T-helper 17 cell (primary cell): ENCODE results near the gene RAD51B. TPM values are rescaled to one million over a fixed set of nuclear protein-coding genes. Genes with fewer than 3 reads are reported as not detected.
"Not testable (repeated sequence)": the region's sequence is repeated elsewhere in the genome, so short reads cannot be mapped to it uniquely, and the experiment has no call there.

Experiments used
- ATAC-seq: fragments of 150-1000 bp; cut with Tn5 transposase; 2 replicates; pipeline ENCODE4 v1.10.0; 2021; ENCODE audit warnings: mild to moderate bottlenecking, moderate library complexity
- DNase-seq, 3 donors: peaks; one replicate each; pipeline versions ENCODE4 v3.0.0 to v3.0.0-alpha.2; 2020 to 2021
- H3K9me3 ChIP-seq: one replicate; pipeline ENCODE4 v1.7.0; 2013; ENCODE audit warnings: low read length, mild to moderate bottlenecking; ENCODE audit not compliant: control insufficient read depth, poor library complexity, severe bottlenecking
- H3K27ac Mint-ChIP-seq: one replicate; pipeline ENCODE4 v1.8.0; 2022; ENCODE audit warnings: mild to moderate bottlenecking, moderate library complexity, mixed read lengths
- H3K27me3 Mint-ChIP-seq: one replicate; pipeline ENCODE4 v1.8.0; 2022; ENCODE audit warnings: mixed read lengths
- H3K36me3 Mint-ChIP-seq: one replicate; pipeline ENCODE4 v1.8.0; 2022; ENCODE audit warnings: low read depth, mixed read lengths
- H3K4me1 Mint-ChIP-seq: one replicate; pipeline ENCODE4 v1.8.0; 2022; ENCODE audit warnings: mild to moderate bottlenecking, mixed read lengths
- H3K4me3 Mint-ChIP-seq: one replicate; pipeline ENCODE4 v1.8.0; 2022; ENCODE audit warnings: mild to moderate bottlenecking, moderate library complexity, mixed read lengths
- total RNA-seq, 4 donors: library from RNA in 2 of 4; stranded (reverse) in 2 of 4; gene quantifications; one replicate each; pipeline ENCODE4 v1.2.3 and lab custom pipeline; 2022 to 2026

The RAD51B gene
- total RNA-seq, 2 donors from 2014 or later, result 17.0 to 20.7 TPM

- Mint-ChIP-seq H3K4me3 (no peak overlapping the region), H3K27ac (no peak overlapping the region), H3K27me3 (no peaks in the 10 kb centered on the region), H3K4me1 (peaks cover 5% of the 10 kb centered on the region), H3K36me3 (peaks cover 5% of the 10 kb centered on the region)
- no peaks in the 10 kb centered on the region for H3K9me3 ChIP-seq
- DNase-seq (no peak), ATAC-seq (no peak)
Measured at GRCh38 chr14:68043752-68044151, 224.2 kb downstream of the RAD51B start.

GRCh38 chr14:68047906-68048305 lies 228.3 kb downstream of the RAD51B start:
- DNase-seq, result no peak
- ATAC-seq, result no peak
- no peaks in the 10 kb centered on the region for H3K27me3 Mint-ChIP-seq
- H3K9me3 ChIP-seq, result no peaks in the 10 kb centered on the region
- no peak overlapping the region for H3K27ac Mint-ChIP-seq
- peaks cover 2% of the 10 kb centered on the region for H3K4me1 Mint-ChIP-seq
- H3K4me3 Mint-ChIP-seq, result no peak overlapping the region
- H3K36me3 Mint-ChIP-seq, result peaks cover 3% of the 10 kb centered on the region

GRCh38 chr14:68048815-68049214 lies 229.2 kb downstream of the RAD51B start:
- H3K4me1 Mint-ChIP-seq, H3K4me3 Mint-ChIP-seq, H3K27ac Mint-ChIP-seq, H3K27me3 Mint-ChIP-seq, DNase-seq, H3K9me3 ChIP-seq, H3K36me3 Mint-ChIP-seq, ATAC-seq: not testable (repeated sequence)

DNA sequence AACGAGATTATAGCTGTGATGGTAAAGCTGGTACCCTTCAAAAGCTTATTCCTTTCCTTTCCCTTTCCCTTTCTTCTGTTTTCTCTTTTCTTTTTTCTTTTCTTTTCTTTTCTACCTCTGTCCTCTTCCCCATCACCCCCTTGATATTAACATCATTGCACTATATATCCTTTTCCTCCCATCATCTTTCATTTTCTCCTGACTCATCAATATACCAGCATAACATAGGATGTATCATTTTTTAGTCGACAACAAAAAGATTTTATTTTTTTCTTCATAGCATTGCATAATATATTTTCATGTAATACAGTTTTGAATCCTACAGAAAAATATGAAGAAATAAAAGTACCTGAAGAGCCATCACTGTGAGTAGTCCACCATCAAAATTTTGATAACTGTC lies 230.6 kb downstream of the RAD51B start:
- Mint-ChIP-seq H3K27ac (no peak overlapping the region), H3K4me3 (no peak overlapping the region), H3K36me3 (peaks cover 3% of the 10 kb centered on the region), H3K4me1 (peaks cover 2% of the 10 kb centered on the region), H3K27me3 (no peaks in the 10 kb centered on the region)
- H3K9me3 ChIP-seq, result no peaks in the 10 kb centered on the region
- DNase-seq (no peak), ATAC-seq (no peak)

DNA sequence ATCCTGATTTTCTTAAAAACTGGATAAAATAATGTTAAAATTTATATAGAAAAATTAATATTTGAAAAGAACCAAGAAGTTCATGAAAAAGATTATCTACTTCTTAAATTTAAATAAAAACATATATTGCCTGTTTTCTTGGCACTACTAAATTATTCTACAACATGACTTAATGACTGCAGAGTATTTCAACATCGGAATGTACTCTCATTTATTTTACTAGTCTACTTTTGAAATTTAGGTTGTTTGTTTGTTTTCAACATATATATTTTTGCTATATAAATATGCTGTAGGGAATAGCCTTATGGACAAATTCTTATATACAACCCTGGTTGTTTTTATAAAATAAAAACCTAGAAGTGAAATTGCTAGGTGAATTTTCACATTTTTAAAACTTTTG lies 231.6 kb downstream of the RAD51B start:
- Mint-ChIP-seq H3K36me3 (peaks cover 3% of the 10 kb centered on the region), H3K27me3 (no peaks in the 10 kb centered on the region), H3K4me1 (peaks cover 2% of the 10 kb centered on the region), H3K4me3 (no peak overlapping the region), H3K27ac (no peak overlapping the region)
- DNase-seq (no peak), ATAC-seq (no peak)
- no peaks in the 10 kb centered on the region for H3K9me3 ChIP-seq

DNA sequence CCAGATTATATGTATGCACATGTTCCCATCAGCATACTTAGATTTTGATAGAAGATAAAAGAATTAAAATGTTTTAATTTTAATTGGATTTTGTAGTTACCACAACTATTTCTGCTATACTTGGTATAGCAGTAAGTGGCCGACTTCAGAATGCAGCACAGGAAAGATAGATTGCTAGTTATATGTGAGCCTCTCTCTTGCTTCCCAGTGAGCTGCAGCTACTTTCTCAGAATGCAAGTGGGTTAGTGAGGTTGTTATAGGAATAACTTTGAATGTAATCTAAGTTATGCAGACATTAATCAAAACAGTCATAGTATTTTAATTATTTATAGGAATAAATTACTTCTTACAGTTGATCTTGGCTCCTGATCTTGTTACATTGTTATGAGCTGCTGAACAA lies 240.6 kb downstream of the RAD51B start:
- no peaks in the 10 kb centered on the region for H3K4me1 Mint-ChIP-seq
- no peak overlapping the region for H3K27ac Mint-ChIP-seq
- no peak overlapping the region for H3K4me3 Mint-ChIP-seq
- ATAC-seq (no peak), DNase-seq (no peak)
- peaks cover 3% of the 10 kb centered on the region for H3K9me3 ChIP-seq
- no peaks in the 10 kb centered on the region for H3K27me3 Mint-ChIP-seq
- peaks cover 3% of the 10 kb centered on the region for H3K36me3 Mint-ChIP-seq

DNA sequence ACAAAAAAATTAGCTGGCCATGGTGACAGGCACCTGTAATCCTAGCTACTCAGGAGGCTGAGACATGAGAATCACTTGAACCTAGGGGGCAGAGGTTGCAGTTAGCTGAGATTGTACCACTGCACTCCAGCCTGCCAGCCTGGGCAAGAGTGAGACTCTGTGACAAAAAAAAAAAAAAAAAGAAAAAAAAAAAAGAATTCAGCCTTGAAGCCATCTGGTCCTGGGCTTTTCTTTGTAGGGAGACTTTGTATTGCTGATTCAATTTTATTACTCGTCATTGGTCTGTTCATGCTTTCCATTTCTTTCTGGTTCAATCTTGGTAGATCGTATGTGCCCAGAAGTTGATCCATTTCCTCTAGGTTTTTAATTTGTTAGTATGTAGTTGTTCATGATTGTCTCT lies 243.1 kb downstream of the RAD51B start:
- ATAC-seq, result no peak

GRCh38 chr14:68065322-68065721 lies 245.7 kb downstream of the RAD51B start:
- H3K27me3 Mint-ChIP-seq, result no peaks in the 10 kb centered on the region
- DNase-seq (no peak), ATAC-seq (no peak)
- H3K4me1 Mint-ChIP-seq, result no peaks in the 10 kb centered on the region
- no peaks in the 10 kb centered on the region for H3K36me3 Mint-ChIP-seq
- H3K9me3 ChIP-seq, result peaks cover 3% of the 10 kb centered on the region
- H3K27ac Mint-ChIP-seq, result no peak overlapping the region
- H3K4me3 Mint-ChIP-seq, result no peak overlapping the region

More for the DNA sequence above, 243.1 kb downstream of the RAD51B start:
- no peaks in the 10 kb centered on the region for H3K27me3 Mint-ChIP-seq
- H3K4me1 Mint-ChIP-seq, result no peaks in the 10 kb centered on the region
- H3K36me3 Mint-ChIP-seq, result peaks cover 3% of the 10 kb centered on the region
- no peak for DNase-seq
- no peak overlapping the region for H3K27ac Mint-ChIP-seq
- no peak overlapping the region for H3K4me3 Mint-ChIP-seq
- H3K9me3 ChIP-seq, result peaks cover 3% of the 10 kb centered on the region

- DNase-seq (no peak), ATAC-seq (no peak)
- Mint-ChIP-seq H3K27ac (no peak overlapping the region), H3K27me3 (no peaks in the 10 kb centered on the region), H3K4me3 (no peak overlapping the region), H3K4me1 (no peaks in the 10 kb centered on the region), H3K36me3 (no peaks in the 10 kb centered on the region)
- no peaks in the 10 kb centered on the region for H3K9me3 ChIP-seq
Measured at GRCh38 chr14:68074765-68075381, 255.3 kb downstream of the RAD51B start.

- Mint-ChIP-seq H3K27ac (no peak overlapping the region), H3K4me3 (no peak overlapping the region), H3K36me3 (no peaks in the 10 kb centered on the region), H3K4me1 (no peaks in the 10 kb centered on the region), H3K27me3 (no peaks in the 10 kb centered on the region)
- DNase-seq (no peak), ATAC-seq (no peak)
- H3K9me3 ChIP-seq, result no peaks in the 10 kb centered on the region
Measured at GRCh38 chr14:68075382-68076029, 255.9 kb downstream of the RAD51B start.

DNA sequence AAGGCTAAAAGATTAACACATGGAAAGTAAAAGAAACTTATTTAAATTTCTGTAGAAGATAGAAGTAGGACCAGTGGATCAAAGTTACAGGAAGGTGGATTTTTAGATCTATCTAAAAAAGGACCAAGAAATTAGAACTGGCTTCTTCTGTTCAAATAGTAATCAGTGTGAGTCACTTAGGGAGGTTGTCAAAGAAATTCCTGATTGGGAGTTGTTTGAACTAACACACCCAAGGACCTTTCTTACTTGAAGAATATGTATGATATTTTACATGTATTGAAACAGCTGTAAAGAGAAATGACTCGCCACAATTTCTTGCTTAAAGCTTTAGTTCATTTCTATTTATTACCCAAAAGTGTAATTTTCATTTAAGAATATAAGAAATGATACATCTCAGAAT lies 256.9 kb downstream of the RAD51B start:
- Mint-ChIP-seq H3K4me3 (no peak overlapping the region), H3K27ac (no peak overlapping the region), H3K27me3 (no peaks in the 10 kb centered on the region), H3K36me3 (no peaks in the 10 kb centered on the region), H3K4me1 (no peaks in the 10 kb centered on the region)
- no peak for DNase-seq
- no peaks in the 10 kb centered on the region for H3K9me3 ChIP-seq
- no peak for ATAC-seq

GRCh38 chr14:68079941-68080697 lies 260.5 kb downstream of the RAD51B start:
- Mint-ChIP-seq H3K36me3 (no peaks in the 10 kb centered on the region), H3K4me1 (peaks cover 2% of the 10 kb centered on the region), H3K27me3 (no peaks in the 10 kb centered on the region), H3K27ac (no peak overlapping the region), H3K4me3 (no peak overlapping the region)
- no peaks in the 10 kb centered on the region for H3K9me3 ChIP-seq
- no peak for ATAC-seq
- no peak for DNase-seq

GRCh38 chr14:68081489-68081888 lies 261.9 kb downstream of the RAD51B start:
- Mint-ChIP-seq H3K27me3 (no peaks in the 10 kb centered on the region), H3K27ac (no peak overlapping the region), H3K36me3 (peaks cover 2% of the 10 kb centered on the region), H3K4me3 (no peak overlapping the region), H3K4me1 (peaks cover 2% of the 10 kb centered on the region)
- ATAC-seq (no peak), DNase-seq (no peak)
- H3K9me3 ChIP-seq, result no peaks in the 10 kb centered on the region
